NCI-H226 (cell line): ENCODE data around the gene HTR4.
"Not testable (repeated sequence)": the region's sequence is repeated elsewhere in the genome, so short reads cannot be mapped to it uniquely, and the experiment has no call there.

Source experiments
- DNase-seq: peaks from one replicate; pipeline ENCODE4 v3.0.0-alpha.2; 2015

HTR4 gene

DNA sequence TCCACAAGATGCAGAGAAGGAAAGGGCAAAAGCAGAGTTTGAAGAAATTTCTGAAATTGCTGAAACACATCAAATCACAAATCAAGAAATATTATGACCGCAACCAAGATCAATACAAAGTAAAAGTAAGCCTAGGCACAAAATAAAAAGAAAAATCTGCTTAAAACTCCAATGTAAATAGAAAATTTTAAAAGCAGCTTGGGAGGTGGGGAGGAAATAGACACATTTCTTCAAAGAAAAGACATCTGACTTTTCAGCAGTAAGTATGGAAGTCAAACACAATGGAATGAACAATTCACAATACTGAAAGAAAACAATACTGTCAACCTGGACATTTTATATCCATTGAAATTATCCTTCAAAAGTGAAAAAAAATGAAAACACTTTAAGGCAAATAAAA, 55.1 kb downstream of the HTR4 start:
- no peak for DNase-seq

DNA sequence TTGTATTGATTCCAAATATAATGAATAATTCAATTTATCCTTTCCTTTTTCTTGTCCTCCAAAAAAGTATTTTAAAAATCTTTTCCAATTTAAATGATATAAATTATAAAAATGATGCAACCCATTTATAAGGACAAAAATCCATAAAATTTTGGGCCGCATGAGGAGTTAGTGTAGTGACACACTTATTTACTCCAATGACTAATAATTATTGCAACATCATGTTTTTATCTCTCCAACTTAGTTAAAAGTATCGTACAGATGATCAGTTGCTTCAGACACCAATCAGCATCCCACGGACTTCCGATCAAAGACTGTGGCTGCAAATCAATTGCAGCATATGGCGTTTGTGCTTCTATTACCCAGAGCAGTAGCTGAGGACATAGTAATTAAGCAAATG, 58.6 kb downstream of the HTR4 start:
- no peak for DNase-seq

DNA sequence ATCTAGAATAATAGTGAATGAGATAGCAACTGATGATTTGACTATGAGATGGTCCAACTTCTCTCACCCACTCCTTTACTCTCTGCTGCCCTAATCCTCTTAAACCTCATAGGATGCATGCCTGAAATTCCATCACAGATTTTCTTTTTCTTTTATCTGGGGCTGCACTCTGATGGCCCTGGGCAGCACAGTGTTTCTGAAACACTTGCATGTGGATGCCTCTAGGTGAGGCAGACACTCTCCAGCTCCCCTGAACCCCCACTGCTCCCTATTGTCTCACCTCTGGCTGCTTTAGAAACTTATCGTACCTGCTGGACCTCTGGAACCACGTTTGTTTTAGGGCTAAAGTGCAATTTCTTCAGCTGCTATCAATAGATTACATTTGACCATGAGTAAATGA, 67.5 kb downstream of the HTR4 start:
- no peak for DNase-seq

DNA sequence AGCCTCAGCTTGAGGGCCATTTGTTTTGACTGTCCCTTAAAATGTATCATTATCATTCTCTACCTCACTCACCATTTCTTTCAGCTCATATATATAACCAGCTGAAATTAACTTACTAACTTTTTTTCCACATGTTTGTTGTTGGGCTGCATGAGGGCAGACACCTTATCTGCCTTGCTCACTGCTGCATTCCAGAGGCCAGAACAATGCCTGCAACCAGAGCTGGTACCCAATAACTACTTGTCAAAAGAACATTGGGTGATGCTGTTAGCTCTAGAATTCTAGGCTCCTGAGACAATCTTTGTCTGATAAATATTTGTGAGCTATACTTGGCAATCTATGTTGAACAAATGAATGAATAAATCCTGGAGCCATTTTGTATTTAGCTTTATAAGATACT, 68.3 kb downstream of the HTR4 start:
- DNase-seq: no peak

DNA sequence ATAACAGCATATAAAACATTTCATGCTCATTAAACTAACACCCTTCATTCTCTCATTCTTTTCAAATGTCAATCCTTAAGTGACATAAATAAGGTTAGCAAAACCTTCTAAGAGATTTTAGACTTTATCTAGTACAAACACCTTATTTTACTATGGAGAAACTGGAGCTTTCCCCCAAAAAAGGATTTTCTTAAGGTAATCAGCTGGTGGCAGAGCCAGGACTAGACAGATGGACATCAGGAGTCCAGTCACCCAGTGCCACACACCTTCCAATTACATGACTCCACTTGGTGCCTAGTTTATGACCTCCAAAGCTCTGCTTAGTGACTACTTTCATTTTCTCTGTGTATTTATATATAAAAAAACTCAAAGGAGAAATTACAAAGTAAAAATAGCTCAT, 70.2 kb downstream of the HTR4 start:
- no peak for DNase-seq

DNA sequence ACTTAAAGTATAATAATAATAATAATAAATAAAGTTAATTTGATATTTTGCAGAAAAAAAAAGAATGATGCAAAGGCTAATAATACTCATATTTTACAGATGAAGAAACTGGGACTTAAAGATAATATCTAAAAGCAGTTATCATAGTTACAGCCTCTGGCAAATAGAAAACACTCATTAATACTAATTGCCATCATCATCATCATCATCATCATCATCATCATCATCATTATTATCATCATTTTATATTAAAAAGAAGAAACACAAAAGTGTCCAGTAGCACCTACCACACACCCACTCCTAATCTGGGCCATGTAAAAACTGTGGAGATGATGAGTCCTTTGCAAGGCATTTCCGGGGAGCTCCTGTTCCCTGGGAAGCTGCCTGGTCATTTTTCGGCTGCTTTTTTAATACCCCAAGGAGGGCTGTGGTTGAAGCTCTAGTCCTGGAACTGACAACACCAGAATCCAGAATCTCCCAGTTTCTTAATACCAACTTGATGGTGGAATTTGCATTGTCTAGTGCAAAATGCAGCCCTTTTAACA, 70.8 kb downstream of the HTR4 start:
- peak; percentile 44 for DNase-seq

DNA sequence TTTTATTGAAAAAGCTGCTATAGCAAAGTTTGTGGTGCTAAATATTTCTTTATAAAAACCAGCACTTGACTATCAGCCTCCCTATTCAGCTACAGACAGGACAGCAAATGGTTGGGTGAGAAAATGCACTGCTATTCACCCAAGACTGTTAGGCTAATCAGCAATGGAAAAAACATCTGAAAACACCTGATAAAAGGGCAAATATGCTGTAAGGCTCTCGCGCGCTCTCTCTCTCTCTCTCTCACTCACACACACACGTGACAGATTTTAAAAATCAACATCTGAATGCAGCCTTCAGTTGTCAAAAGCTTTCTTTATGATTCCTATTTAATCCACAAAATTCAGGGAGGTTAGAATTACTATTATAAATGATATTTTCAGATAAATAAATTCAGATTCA, 80.2 kb downstream of the HTR4 start:
- no peak for DNase-seq

DNA sequence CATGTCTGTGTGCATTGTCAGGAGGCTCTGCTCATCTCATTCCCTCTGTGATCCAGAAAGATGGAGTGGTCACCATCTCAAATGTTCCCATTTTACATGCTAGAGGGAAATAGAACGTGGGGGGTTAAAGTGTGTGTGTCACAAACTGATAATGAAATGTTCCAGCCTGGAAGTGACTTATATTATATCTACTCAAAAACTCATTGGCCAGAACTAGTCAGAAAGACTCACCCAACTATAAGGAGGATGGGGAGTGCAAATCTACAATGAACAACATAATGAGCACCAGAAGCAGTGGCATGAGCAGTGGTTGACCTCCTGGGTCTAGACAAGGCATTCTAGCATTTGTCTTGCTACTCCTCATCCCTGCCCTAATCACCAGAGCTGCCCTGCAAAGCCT, 81.0 kb downstream of the HTR4 start:
- DNase-seq: no peak

DNA sequence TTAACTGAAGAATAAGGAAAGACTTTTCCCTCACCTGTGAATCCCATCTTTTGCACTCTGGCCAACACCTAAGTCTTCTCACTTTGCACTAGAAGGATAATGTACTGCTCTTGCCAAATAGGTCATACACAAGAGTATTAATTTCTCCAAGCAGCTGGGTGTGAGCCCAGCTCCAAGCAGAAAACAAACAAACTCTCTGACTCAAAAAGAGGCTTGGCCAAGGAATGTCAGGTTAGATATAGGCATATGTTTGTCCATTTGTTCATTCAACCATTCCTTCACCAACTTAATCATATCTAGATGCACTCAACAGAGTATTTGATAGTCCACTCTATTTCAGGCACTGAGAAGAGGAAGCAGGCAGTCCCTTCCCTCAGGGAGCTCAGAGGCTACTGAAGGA, 84.4 kb downstream of the HTR4 start:
- no peak for DNase-seq

DNA sequence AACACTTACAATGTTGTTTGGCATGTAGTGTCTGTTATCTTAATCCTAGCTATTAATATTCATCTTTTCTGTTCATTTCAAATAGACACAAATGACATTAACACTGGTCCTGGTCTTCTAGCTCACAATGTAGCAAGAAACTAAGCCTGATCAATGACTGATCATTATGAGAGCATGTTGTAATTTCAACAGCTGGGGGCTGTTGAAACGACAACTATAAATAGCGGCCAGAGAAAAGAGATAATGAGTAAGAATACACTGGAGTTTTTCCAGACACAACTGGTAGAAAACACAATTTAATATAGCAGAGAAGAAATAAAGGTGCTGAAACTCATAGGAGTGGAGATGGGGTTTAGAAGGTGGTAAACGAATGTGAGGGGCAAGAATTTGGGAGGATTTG, 89.2 kb downstream of the HTR4 start:
- no peak for DNase-seq

DNA sequence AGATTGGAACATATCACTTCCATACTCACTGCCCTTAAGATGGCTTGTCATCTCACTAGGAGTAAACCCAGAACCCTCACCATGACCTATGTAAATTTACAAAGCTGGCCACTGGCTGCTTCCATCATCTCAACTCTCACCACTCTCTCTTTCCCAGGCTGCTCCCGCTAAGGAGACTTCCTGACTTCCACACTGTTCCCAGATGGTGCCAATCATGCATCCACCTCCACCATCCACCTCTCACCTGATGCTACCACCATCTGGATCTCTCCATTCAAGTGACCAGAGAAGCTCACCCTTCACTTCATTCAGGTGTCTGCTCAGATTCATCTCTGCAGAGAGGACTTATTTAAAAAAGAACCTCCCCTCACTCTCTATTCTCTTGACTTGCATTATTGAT, 91.3 kb downstream of the HTR4 start:
- DNase-seq: no peak

DNA sequence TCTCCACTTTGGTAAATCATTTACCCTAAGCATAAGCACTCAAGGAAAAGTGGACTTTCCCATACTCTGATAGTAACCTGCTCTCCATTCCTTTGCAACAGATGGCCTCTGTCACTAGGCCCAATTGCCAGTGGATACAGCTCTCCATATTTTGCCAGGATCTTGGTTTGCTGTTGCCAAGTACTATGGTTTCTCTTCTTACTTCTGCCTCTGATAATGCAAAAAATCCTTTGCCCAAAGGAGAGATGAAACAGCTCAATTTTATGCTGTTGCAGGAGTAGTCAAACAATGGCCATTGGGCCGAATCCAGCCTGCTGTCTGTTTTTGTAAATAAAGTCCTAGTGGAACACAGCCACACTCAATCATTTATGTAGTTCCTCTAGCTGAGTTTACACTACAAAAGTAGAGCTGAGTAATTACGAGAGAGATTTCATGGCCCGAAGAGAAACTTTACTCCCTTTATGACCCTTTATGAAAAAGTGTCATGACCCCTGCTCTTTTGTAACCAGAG, 92.5 kb downstream of the HTR4 start:
- DNase-seq: no peak

DNA sequence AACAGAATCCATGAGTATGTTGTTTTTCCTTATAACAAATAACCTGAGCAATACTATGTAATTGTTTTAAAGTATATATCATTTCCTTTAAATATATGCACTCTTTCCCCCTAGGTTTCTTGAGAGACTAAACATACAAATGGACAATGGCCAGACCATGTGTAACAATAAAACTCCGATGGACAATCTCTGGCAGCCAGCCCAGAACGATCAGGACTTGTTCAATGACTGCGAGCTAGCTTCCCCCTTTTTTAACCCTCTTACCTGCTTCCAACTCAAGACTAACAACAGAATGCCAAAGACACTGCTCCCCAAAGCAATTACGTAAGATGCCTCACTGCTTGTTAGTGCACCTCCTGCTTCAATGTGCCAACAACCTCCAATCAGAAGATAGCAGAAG, 94.9 kb downstream of the HTR4 start:
- DNase-seq: no peak

DNA sequence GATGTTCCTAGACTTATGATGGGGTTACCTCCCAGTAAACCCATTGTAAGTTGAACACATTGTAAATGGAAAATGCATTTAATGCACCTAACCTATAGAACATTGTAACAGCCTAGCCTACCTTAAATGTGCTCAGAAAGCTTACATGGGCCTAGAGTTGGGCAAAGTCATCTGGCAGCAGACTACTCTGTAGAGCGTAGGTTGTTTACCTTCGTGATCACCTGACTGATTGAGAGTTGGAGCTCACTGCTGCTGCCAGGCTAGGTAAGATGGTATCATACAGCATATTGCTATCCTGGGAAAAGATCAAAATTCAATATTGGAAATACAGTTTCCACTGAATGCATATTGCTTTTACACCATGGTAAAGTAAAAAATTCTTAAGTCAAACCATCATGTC, 95.4 kb downstream of the HTR4 start:
- no peak for DNase-seq

DNA sequence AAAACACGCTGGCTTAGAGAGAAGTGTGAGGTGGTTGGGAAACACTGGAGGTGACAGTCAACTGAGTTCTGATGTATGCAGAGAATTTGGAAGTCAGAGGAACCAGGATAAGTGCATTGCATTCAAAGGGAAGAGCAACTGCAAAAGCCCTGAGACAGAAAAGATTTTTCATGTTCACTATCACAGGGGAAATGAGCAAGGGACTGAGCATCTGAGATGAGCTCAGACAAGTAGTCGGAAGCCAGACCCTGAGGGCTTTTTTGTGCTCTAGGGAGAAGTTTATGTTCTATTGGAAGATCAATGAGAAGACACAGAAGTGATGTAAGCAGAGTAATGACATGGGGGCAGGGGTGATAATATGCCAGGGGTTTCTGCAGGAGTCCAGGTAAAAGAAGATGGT, 97.5 kb downstream of the HTR4 start:
- no peak for DNase-seq

DNA sequence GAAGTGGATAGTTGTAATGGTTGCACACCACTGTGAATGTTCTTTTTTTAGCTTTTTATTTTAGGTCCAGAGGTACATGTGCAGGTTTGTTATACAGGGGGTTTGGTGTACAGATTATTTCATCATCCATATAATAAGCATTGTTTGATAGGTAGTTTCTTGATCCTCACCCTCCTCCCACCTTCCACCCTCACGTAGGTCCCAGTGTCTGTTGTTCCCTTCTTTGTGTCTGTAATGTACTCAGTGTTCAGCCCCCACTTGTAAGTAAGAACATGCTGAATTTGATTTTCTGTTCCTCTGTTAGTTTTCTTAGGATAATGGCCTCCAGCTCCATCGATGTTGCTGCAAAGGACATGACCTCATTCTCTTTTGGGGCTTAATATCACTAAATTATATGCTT, 99.7 kb downstream of the HTR4 start:
- DNase-seq: no peak

DNA sequence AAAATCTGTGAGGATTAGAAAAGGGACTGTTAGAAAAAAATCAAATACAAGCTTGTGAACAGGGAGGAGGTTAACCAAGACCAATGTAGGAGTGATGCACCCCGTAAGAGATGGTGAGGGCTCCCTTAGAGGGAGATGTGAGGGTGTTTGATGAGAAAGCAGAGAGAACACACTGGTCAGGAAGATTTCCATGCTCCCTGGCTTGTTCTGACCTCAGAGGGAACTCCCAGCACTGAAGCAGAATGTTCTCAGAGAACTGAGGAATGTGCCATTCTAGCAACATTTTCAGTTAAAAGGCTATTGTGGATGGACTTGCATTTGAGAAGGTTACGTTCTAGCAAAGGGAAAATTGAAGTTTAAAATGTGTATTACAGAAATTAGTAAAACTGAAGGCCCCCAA, 110.6 kb downstream of the HTR4 start:
- no peak for DNase-seq

DNA sequence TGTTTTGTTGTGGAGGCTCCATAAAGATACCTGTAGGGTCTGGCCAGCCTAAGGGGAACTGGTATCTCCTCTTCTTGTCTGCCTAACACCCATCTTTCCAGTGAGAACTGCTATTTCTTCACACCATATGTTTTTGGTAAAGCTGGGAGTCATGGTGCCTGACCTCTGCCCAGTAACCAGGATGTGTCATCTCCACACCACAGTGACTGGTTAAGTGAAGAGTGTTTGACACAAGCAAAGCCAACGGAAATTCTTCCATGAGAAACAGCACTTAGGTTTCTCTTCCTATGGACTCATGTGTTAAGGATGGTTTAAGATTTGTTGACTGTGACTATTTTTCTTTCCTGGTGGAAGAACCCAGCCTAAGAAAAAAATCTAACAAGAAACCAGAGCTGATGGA, 111.5 kb downstream of the HTR4 start:
- DNase-seq: no peak

DNA sequence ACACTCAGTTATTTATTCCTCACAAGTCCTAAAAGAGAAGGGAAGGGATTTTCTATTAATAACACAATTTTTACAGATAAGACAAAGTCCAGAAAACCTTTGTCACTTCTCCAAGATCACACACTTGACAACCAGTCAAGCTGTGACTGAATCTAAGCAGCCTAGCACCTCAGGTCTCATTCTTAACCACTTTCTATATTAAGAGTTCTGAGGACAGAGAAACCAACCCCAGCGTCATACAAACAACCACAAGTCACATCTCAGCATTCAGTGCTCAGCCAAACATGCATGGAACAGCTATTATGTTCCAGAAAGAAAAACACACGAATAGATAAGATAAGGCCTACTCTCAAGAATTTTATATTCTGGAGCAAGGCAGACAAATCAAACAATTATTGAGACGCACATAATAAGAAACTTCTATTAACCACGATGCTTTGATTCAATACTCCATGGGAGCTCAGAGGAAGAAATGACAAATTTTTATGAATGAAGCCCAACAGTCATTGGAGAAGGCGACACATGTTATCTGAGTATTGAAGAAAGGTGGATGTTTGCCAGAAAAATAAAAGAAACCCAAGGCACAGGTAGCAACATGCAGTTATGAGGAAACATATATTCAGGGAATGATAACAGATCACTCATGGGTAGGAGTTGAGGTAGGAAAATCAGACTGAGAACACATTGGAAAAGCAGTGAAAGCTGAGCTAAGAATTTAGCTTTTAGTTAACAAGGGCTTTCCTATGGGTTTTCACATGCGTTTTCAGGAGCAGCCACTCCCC, 113.1 kb downstream of the HTR4 start:
- DNase-seq: no peak

DNA sequence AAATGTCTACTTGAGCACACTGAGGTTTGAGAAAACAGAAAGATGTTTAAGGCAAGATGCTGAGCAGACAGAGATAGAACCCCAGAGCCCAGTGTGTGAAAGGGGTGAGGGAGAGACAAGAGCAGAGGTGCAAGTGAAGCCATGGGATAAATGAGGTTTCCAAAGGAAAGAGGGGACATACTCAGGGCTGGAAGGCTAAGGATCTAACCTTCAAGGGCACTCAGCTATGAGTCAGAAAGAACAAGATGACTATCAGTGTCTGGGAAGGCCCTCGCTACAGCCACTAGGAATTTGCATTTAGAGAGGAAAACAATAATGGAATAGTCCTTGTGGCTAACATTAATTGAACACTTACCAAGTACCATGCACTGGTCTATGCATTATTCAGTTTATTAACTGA, 113.7 kb downstream of the HTR4 start:
- DNase-seq: no peak

DNA sequence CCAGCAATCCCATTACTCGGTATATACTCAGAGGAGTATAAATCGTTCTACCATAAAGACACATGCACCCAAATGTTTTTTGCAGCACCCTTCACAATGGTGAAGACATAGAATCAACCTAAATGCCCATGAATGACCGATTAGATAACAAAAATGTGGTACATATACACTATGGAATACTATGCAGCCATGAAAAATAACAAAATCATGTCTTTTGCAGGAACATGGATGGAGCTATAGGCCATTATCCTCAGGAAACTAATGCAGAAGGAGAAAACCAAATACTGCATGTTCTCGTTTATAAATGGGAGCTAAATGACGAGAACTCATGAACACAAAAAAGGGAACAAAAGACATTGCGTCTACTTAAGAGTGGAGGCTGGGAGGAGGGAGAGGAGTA, 114.5 kb downstream of the HTR4 start:
- no peak for DNase-seq

DNA sequence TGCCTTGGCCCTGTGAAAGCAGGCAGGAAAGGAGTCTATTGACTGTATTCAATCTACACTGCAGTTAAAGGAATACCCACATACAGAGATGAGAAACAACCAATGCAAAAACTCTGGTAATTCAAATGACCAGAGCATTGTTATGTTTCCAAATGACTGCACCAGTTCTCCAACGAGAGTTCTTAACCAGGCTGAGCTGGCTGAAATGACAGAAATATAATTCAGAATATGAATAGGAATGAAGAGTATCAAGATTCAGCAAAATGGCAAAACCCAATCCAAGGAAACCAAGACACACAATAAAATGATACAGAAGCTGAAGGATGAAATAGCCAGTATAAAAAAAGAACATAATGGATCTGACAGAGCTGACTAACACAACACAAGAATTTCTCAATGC, 119.1 kb downstream of the HTR4 start:
- DNase-seq: no peak

DNA sequence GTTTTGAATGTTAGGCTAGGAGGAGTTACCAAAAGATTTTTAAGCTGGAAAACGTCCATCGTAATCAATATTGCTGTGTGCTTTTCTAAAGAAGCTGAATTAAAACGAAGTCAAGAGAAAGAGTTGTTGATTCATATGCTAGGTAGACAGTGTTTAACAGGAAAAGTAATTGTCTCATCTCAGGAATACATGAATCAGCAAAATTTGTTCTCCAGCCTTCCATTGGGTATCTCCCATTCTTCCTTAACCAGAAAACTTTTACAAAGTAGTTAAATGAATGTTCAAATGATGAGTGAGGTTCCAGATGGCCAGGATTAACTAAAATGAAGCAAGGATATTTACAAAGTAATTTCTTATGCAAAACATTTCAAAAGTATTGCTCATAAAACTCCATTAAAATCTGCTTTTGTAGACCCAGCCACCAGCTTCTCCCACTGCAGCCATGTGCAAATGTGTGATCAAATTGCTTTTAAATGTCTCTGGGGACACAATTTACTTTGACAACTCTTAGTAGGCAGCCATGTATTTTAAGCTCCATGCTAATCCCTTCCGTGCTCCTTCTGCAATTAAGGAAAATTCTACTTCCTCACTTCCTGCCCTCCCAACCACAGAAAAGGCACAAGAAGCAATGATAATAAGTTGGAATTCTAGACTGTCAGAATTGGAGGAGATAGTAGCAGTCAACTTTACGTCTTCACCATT, 121.2 kb downstream of the HTR4 start:
- DNase-seq: no peak

DNA sequence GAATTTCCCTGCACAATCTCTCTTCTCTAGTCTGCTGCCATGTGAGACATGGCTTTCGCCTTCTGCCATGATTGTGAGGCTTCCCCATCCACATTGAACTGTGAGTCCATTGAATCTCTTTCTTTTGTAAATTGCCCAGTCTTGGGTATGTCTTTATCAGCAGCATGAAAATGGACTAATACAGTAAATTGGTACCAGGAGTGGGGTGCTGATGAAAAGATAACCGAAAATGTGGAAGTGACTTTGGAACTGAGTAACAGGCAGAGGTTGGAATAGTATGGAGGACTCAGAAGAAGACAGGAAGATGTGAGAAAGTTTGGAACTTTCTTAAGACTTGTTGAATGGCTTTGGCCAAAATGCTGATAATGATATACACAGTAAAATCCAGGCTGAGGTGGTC, 124.9 kb downstream of the HTR4 start:
- not testable (repeated sequence) for DNase-seq
